HCT116 (cell line): ENCODE measurements around the gene CNTNAP2. TPM values are rescaled to one million over a fixed set of nuclear protein-coding genes. Genes with fewer than 3 reads are reported as not detected.

Experiments
- ATAC-seq: fragments of 200-7000 bp; cut with Tn5 transposase; 2 replicates; pipeline ENCODE4 v1.9.1; 2020; ENCODE audit warnings: mild to moderate bottlenecking, moderate library complexity
- BruUV-seq: library from RNA; stranded (reverse); fragments of 400-500 nt; replicated peaks from 2 replicates; lab custom pipeline; 2021; lab: Mats Ljungman, UMichigan
- CTCF ChIA-PET: fragments of 300-600 bp; sonication (Branson Sonifier 250); formaldehyde crosslinking; loops from one replicate; lab custom pipeline; 2021; ENCODE audit warnings: antibody characterized with exemption; lab: Charles Lee
- POLR2A ChIA-PET: fragments of 300-600, 350-600 bp; sonication (Branson Sonifier 250); formaldehyde crosslinking; loops from one replicate; lab custom pipeline; 2021; ENCODE audit warnings: antibody characterized with exemption; lab: Charles Lee
- RAD21 ChIA-PET, 2 experiments: fragments of 300-600 bp; sonication (Branson Sonifier 250); formaldehyde crosslinking; loops; one replicate each; lab custom pipeline; 2023; ENCODE audit warnings: low total read pairs in 2 of 2; ENCODE audit not compliant: uncharacterized antibody in 2 of 2, unreplicated experiment in 2 of 2, low non-redundant PET in 1 of 2; lab: Charles Lee
- DNase-seq: peaks from one replicate; pipeline ENCODE4 v3.0.0-alpha.2; 2010; ENCODE audit warnings: low read depth, low spot score
- H2AFZ ChIP-seq: fragments of 200-600 bp; shearing (Covaris generic), sonication (generic); 2 replicates; pipeline ENCODE4 v1.6.1; 2017; ENCODE audit warnings: low read depth, mixed run types, mixed read lengths, antibody characterized with exemption, low read length; ENCODE audit not compliant: poor library complexity, severe bottlenecking
- H3K27ac ChIP-seq: 2 replicates; pipeline ENCODE4 v1.5.1; 2012; ENCODE audit warnings: low read depth, low read length
- H3K27me3 ChIP-seq: fragments of 200-600 bp; sonication (generic); 2 replicates; pipeline ENCODE4 v1.6.1; 2016; ENCODE audit warnings: mixed run types, low read length, mixed read lengths; ENCODE audit not compliant: insufficient read depth
- H3K36me3 ChIP-seq, 2 experiments: fragments of 200-500 bp in 1 of 2; fragments of 200-600 bp in 1 of 2; sonication (Bioruptor generic) in 1 of 2; sonication (generic) in 1 of 2; 2 replicates each; pipeline versions ENCODE4 v1.5.1 to v1.6.1; 2014 to 2016; ENCODE audit warnings: low read length in 2 of 2, inconsistent platforms in 1 of 2, mixed read lengths in 1 of 2, mixed run types in 1 of 2; ENCODE audit not compliant: insufficient read depth in 2 of 2, control insufficient read depth in 1 of 2
- H3K4me1 ChIP-seq, 2 experiments: fragments of 200-600 bp in 1 of 2; sonication (generic) in 1 of 2; 2 replicates each; pipeline versions ENCODE4 v1.5.1 to v1.6.1; 2012 to 2017; ENCODE audit warnings: low read length in 2 of 2, inconsistent platforms in 1 of 2, mild to moderate bottlenecking in 1 of 2, mixed read lengths in 1 of 2, mixed run types in 1 of 2, moderate library complexity in 1 of 2; ENCODE audit not compliant: insufficient read depth in 2 of 2, control insufficient read depth in 1 of 2
- H3K4me2 ChIP-seq: fragments of 200-600 bp; sonication (generic); 2 replicates; pipeline ENCODE4 v1.6.1; 2017; ENCODE audit warnings: mixed run types, low read length, mixed read lengths
- H3K4me3 ChIP-seq, 2 experiments: fragments of 200-600 bp in 1 of 2; sonication (generic) in 1 of 2; replicated peaks in 1 of 2; 2 replicates each; pipeline ENCODE4 v1.5.1; 2011 to 2016; ENCODE audit warnings: low read length in 2 of 2, control low read depth in 1 of 2, low read depth in 1 of 2, mild to moderate bottlenecking in 1 of 2, mixed read lengths in 1 of 2, mixed run types in 1 of 2
- H3K79me2 ChIP-seq: fragments of 200-600 bp; sonication (generic); 2 replicates; pipeline ENCODE4 v1.6.1; 2017; ENCODE audit warnings: mild to moderate bottlenecking, mixed run types, low read length, moderate library complexity, mixed read lengths; ENCODE audit not compliant: insufficient read depth
- H3K9ac ChIP-seq: fragments of 200-600 bp; sonication (generic); 2 replicates; pipeline ENCODE4 v1.6.1; 2016; ENCODE audit warnings: low read length, mixed read lengths
- H3K9me2 ChIP-seq: fragments of 200-600 bp; sonication (generic), shearing (Covaris generic); 2 replicates; pipeline ENCODE4 v1.6.1; 2017; ENCODE audit warnings: mixed run types, mild to moderate bottlenecking, moderate library complexity; ENCODE audit not compliant: insufficient read depth
- H3K9me3 ChIP-seq, 2 experiments: fragments of 200-500 bp in 1 of 2; fragments of 200-600 bp in 1 of 2; sonication (Bioruptor generic) in 1 of 2; sonication (generic) in 1 of 2; 2 replicates each; pipeline ENCODE4 v1.6.1; 2014 to 2017; ENCODE audit warnings: low read length in 2 of 2, mixed read lengths in 2 of 2, inconsistent platforms in 1 of 2, low read depth in 1 of 2, mild to moderate bottlenecking in 1 of 2, mixed run types in 1 of 2, moderate library complexity in 1 of 2; ENCODE audit not compliant: control insufficient read depth in 1 of 2, insufficient read depth in 1 of 2
- H4K20me1 ChIP-seq: fragments of 200-600 bp; sonication (generic), shearing (Covaris generic); 2 replicates; pipeline ENCODE4 v1.6.1; 2017; ENCODE audit warnings: mixed run types, mild to moderate bottlenecking, moderate library complexity; ENCODE audit not compliant: insufficient read depth
- CBX3 ChIP-seq: IDR thresholded peaks from 2 replicates; pipeline ENCODE4 v1.6.1; 2012; ENCODE audit warnings: low read depth
- CTCF ChIP-seq, 3 experiments: fragments of 200-600 bp in 1 of 3; sonication (generic) in 1 of 3; IDR thresholded peaks in 2 of 3; conservative IDR thresholded peaks in 1 of 3; 2 replicates each; pipeline ENCODE4 v1.5.1; 2012 to 2017; ENCODE audit warnings: low read depth in 2 of 3, low read length in 2 of 3, antibody characterized with exemption in 1 of 3, borderline replicate concordance in 1 of 3, control low read depth in 1 of 3, mild to moderate bottlenecking in 1 of 3, mixed read lengths in 1 of 3, mixed run types in 1 of 3, moderate library complexity in 1 of 3; ENCODE audit not compliant: insufficient read depth in 1 of 3
- EZH2 ChIP-seq: fragments of 200-600 bp; sonication (generic); IDR thresholded peaks from 2 replicates; pipeline ENCODE4 v1.6.1; 2017; ENCODE audit warnings: antibody characterized with exemption, mixed run types
- FOSL1 ChIP-seq: IDR thresholded peaks from 2 replicates; pipeline ENCODE4 v1.6.1; 2012; ENCODE audit warnings: low read depth
- JUND ChIP-seq: IDR thresholded peaks from 2 replicates; pipeline ENCODE4 v1.6.1; 2012
- RAD21 ChIP-seq: IDR thresholded peaks from 2 replicates; pipeline ENCODE4 v1.6.1; 2012; ENCODE audit warnings: low read depth, mild to moderate bottlenecking
- SP1 ChIP-seq: IDR thresholded peaks from 2 replicates; pipeline ENCODE4 v1.6.1; 2012; ENCODE audit warnings: low read depth
- TCF7L2 ChIP-seq: IDR thresholded peaks from 2 replicates; pipeline ENCODE4 v1.7.0; 2011; ENCODE audit warnings: borderline replicate concordance, inconsistent platforms; ENCODE audit not compliant: insufficient read depth, insufficient read length; ENCODE audit errors: extremely low read depth
- YY1 ChIP-seq: IDR thresholded peaks from 2 replicates; pipeline ENCODE4 v1.6.1; 2011; ENCODE audit warnings: low read length, low read depth, moderate library complexity, mild to moderate bottlenecking; ENCODE audit not compliant: insufficient replicate concordance; ENCODE audit errors: extremely low read depth
- ZBTB33 ChIP-seq: IDR thresholded peaks from 2 replicates; pipeline ENCODE4 v1.6.1; 2011; ENCODE audit warnings: mild to moderate bottlenecking, low read length, moderate library complexity; ENCODE audit not compliant: insufficient replicate concordance; ENCODE audit errors: extremely low read depth
- ZFX ChIP-seq: fragments of 450-650 bp; IDR thresholded peaks from 2 replicates; pipeline ENCODE4 v1.6.1; 2017
- ZNF274 ChIP-seq: fragments of 200-500 bp; sonication (Bioruptor generic); IDR thresholded peaks from 2 replicates; pipeline ENCODE4 v1.6.1; 2014; ENCODE audit warnings: mild to moderate bottlenecking, low read depth, low read length, inconsistent platforms
- intact Hi-C: fragments of 100-400 bp; cut with micrococcal nuclease; formaldehyde crosslinking; loops from 2 replicates; pipeline ENCODE4 v1.10.0; 2022
- total RNA-seq: library from RNA; stranded (reverse); gene quantifications from one replicate; pipeline ENCODE4 v1.2.1, GENCODE V29; 2021; ENCODE audit not compliant: unreplicated experiment
- TF ChIP-seq, protein P1 (sequence below): IDR thresholded peaks from 2 replicates; pipeline ENCODE4 v1.6.1; 2012

Gene CNTNAP2
- total RNA-seq, 1 experiment from 2014 or later, result 0.37 TPM

DNA sequence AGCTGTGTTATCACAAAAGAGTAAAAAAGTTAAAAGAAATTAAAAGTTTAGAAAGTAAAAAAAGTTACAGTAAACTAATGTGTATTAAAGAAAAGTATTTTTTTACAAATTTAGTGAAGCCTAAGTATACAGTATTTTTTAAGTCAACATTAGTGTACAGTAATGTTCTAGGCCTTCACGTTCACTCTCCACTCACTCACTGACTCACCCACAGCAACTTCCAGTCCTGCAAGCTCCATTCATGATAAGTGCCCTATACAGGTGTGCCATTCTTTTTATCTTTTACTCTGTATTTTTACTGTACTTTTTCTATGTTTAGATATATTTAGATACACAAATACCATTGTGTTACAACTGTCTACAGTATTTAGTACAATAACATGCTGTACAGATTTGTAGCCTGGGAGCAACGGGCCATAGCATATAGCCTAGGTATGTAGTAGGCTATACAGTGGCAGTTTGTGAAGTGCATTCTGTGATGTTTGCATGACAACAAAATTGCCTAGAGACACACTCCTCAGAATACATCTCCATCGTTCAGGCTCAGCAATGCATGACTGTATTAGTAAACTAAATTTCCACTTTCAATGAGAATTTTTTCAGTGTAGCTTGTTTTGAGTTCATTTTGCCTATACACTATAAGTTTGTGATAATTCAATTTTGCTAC lies 1934.0 kb downstream of the CNTNAP2 start:
- no peaks in the 10 kb centered on the region for H4K20me1 ChIP-seq
- H3K27ac ChIP-seq, result no peak overlapping the region
- no peaks in the 10 kb centered on the region for H3K4me1 ChIP-seq
- ChIA-PET RAD21 (no interaction called here), POLR2A (no interaction called here), CTCF (no interaction called here)
- intact Hi-C loops, result no loop called here
- H3K9me3 ChIP-seq, result peaks cover 0 to 4% of the 10 kb centered on the region in 2 experiments; a peak in 1 of 4 replicates
- no peak overlapping the region for H3K4me3 ChIP-seq
- no peaks in the 10 kb centered on the region for H3K27me3 ChIP-seq
- no peaks in the 10 kb centered on the region for H3K36me3 ChIP-seq
- no TSS peak for BruUV-seq
- H3K4me2 ChIP-seq, result no peak overlapping the region
- H3K9me2 ChIP-seq, result no peaks in the 10 kb centered on the region
- no peak for ATAC-seq
- H3K9ac ChIP-seq, result no peak overlapping the region
- H3K79me2 ChIP-seq, result no peaks in the 10 kb centered on the region
- H2AFZ ChIP-seq, result no peak overlapping the region
- TF ChIP-seq ZFX (no peak), TCF7L2 (no peak), EZH2 (no peak)
- no peak for DNase-seq

GRCh38 chr7:148056406-148056805 lies 1939.8 kb downstream of the CNTNAP2 start:
- H3K4me1 ChIP-seq, result no peaks in the 10 kb centered on the region
- no peaks in the 10 kb centered on the region for H3K79me2 ChIP-seq
- ChIA-PET POLR2A (no interaction called here), RAD21 (no interaction called here), CTCF (no interaction called here)
- no peak overlapping the region for H2AFZ ChIP-seq
- DNase-seq (no peak), ATAC-seq (no peak)
- intact Hi-C loops, result no loop called here
- no peaks in the 10 kb centered on the region for H3K9me2 ChIP-seq
- no peaks in the 10 kb centered on the region for H3K36me3 ChIP-seq
- no peak overlapping the region for H3K4me2 ChIP-seq
- no peak overlapping the region for H3K4me3 ChIP-seq
- no peak overlapping the region for H3K9ac ChIP-seq
- no peaks in the 10 kb centered on the region for H4K20me1 ChIP-seq
- H3K27ac ChIP-seq, result no peak overlapping the region
- BruUV-seq, result no TSS peak
- no peaks in the 10 kb centered on the region for H3K27me3 ChIP-seq
- no peaks in the 10 kb centered on the region for H3K9me3 ChIP-seq
- TF ChIP-seq ZBTB33 (no peak), ZNF274 (no peak), CTCF (IDR thresholded peaks at IDR 0.05 in 2 of 3, conservative IDR thresholded peaks at IDR 0.05 in 1 of 3; ENCODE audit: borderline replicate concordance in 1 of 3, insufficient read depth in 1 of 3, low read depth in 2 of 3, low read length in 2 of 3) (no peak), YY1 (no peak), RAD21 (no peak), FOSL1 (no peak), CBX3 (no peak), JUND (no peak), SP1 (no peak)
- TF ChIP-seq, protein P1, sequence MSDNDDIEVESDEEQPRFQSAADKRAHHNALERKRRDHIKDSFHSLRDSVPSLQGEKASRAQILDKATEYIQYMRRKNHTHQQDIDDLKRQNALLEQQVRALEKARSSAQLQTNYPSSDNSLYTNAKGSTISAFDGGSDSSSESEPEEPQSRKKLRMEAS, result no peak
